SK-N-SH (cell line): ENCODE results near the gene AUTS2. TPM values are rescaled to one million over a fixed set of nuclear protein-coding genes. Genes with fewer than 3 reads are reported as not detected.

ENCODE experiments used
- CTCF ChIA-PET: fragments of 300-600, 350-600 bp; formaldehyde crosslinking; extraction: SDS; loops from one replicate; lab custom pipeline; 2021; lab: Yijun Ruan, JAX
- POLR2A ChIA-PET: fragments of 350-600 bp; sonication (Branson Sonifier 250); formaldehyde crosslinking; extraction: SDS; loops from one replicate; lab custom pipeline; 2020; ENCODE audit warnings: antibody characterized with exemption, inconsistent platforms; lab: Yijun Ruan, JAX
- DNase-seq: peaks from one replicate; pipeline ENCODE4 v3.0.0; 2012
- H2AFZ ChIP-seq: fragments of 200-600 bp; sonication (generic); 2 replicates; pipeline ENCODE4 v1.8.1; 2016; ENCODE audit warnings: antibody characterized with exemption, mild to moderate bottlenecking, low read depth
- H3F3A ChIP-seq: fragments of 200-600 bp; sonication (generic); replicated peaks from 2 replicates; pipeline ENCODE3; 2016; ENCODE audit warnings: antibody characterized with exemption, mild to moderate bottlenecking; ENCODE audit not compliant: insufficient read depth
- H3K27ac ChIP-seq, 2 experiments: fragments of 200-500 bp in 1 of 2; fragments of 200-600 bp in 1 of 2; sonication (Bioruptor generic) in 1 of 2; sonication (generic), shearing (Covaris generic) in 1 of 2; 2 replicates each; pipeline versions ENCODE4 v1.5.1 to v1.6.1; 2014 to 2016; ENCODE audit warnings: low read depth in 2 of 2, inconsistent platforms in 1 of 2, low read length in 1 of 2, mild to moderate bottlenecking in 1 of 2, mixed read lengths in 1 of 2
- H3K27me3 ChIP-seq: fragments of 200-600 bp; sonication (generic), shearing (Covaris generic); 2 replicates; pipeline ENCODE4 v1.6.1; 2016; ENCODE audit warnings: mixed run types; ENCODE audit not compliant: insufficient read depth
- H3K36me3 ChIP-seq, 2 experiments: fragments of 200-500 bp in 1 of 2; fragments of 200-600 bp in 1 of 2; sonication (Bioruptor generic) in 1 of 2; sonication (generic) in 1 of 2; replicated peaks in 1 of 2; 2 replicates each; pipeline versions ENCODE3 to v1.5.1; 2014 to 2016; ENCODE audit warnings: low read length in 1 of 2, mild to moderate bottlenecking in 1 of 2; ENCODE audit not compliant: insufficient read depth in 2 of 2, control insufficient read depth in 1 of 2
- H3K4me1 ChIP-seq, 2 experiments: fragments of 200-500 bp in 1 of 2; fragments of 200-600 bp in 1 of 2; sonication (Bioruptor generic) in 1 of 2; sonication (generic), shearing (Covaris generic) in 1 of 2; 2 replicates each; pipeline versions ENCODE4 v1.5.1 to v1.6.1; 2014 to 2016; ENCODE audit warnings: low read depth in 1 of 2, low read length in 1 of 2, mixed run types in 1 of 2; ENCODE audit not compliant: insufficient read depth in 2 of 2, control insufficient read depth in 1 of 2
- H3K4me2 ChIP-seq: fragments of 200-600 bp; sonication (generic), shearing (Covaris generic); 2 replicates; pipeline ENCODE4 v1.6.1; 2017; ENCODE audit warnings: mixed run types
- H3K4me3 ChIP-seq, 2 experiments: fragments of 200-500 bp in 1 of 2; fragments of 200-600 bp in 1 of 2; sonication (Bioruptor generic) in 1 of 2; sonication (generic), shearing (Covaris generic) in 1 of 2; 2 replicates each; pipeline versions ENCODE4 v1.5.1 to v1.8.1; 2014 to 2016; ENCODE audit warnings: low read depth in 2 of 2, inconsistent platforms in 1 of 2, low read length in 1 of 2, mild to moderate bottlenecking in 1 of 2, mixed read lengths in 1 of 2, moderate library complexity in 1 of 2
- H3K79me2 ChIP-seq: fragments of 200-600 bp; sonication (generic); 2 replicates; pipeline ENCODE4 v1.8.1; 2017; ENCODE audit warnings: mild to moderate bottlenecking; ENCODE audit not compliant: insufficient read depth
- H3K9ac ChIP-seq: fragments of 200-600 bp; sonication (generic); 2 replicates; pipeline ENCODE4 v1.6.1; 2017; ENCODE audit warnings: mixed run types
- H3K9me2 ChIP-seq: fragments of 200-600 bp; sonication (generic); 2 replicates; pipeline ENCODE4 v1.6.1; 2017; ENCODE audit warnings: mixed run types
- H3K9me3 ChIP-seq: fragments of 200-600 bp; sonication (generic); 2 replicates; pipeline ENCODE4 v1.6.1; 2017; ENCODE audit warnings: mixed run types, mild to moderate bottlenecking, moderate library complexity
- H4K20me1 ChIP-seq: fragments of 200-600 bp; sonication (generic); 2 replicates; pipeline ENCODE4 v1.6.1; 2017; ENCODE audit warnings: mild to moderate bottlenecking, mixed run types; ENCODE audit not compliant: insufficient read depth
- ELF1 ChIP-seq: IDR thresholded peaks from 2 replicates; pipeline ENCODE4 v1.4.0; 2012
- FOSL2 ChIP-seq: IDR thresholded peaks from 2 replicates; pipeline ENCODE4 v1.4.0; 2012; ENCODE audit warnings: low read depth, mild to moderate bottlenecking, moderate library complexity, borderline replicate concordance
- FOXM1 ChIP-seq: IDR thresholded peaks from 2 replicates; pipeline ENCODE4 v1.4.0; 2012; ENCODE audit warnings: low read depth, mild to moderate bottlenecking
- GABPA ChIP-seq: IDR thresholded peaks from 2 replicates; pipeline ENCODE4 v1.4.0; 2012; ENCODE audit warnings: low read depth, mild to moderate bottlenecking
- JUND ChIP-seq: IDR thresholded peaks from 2 replicates; pipeline ENCODE4 v1.4.0; 2012
- MEF2A ChIP-seq: IDR thresholded peaks from 2 replicates; pipeline ENCODE4 v1.4.0; 2012; ENCODE audit warnings: low read depth, borderline replicate concordance
- NRF1 ChIP-seq: IDR thresholded peaks from 2 replicates; pipeline ENCODE4 v1.6.1; 2012; ENCODE audit warnings: low read depth, mild to moderate bottlenecking, low read length
- POLR2AphosphoS5 ChIP-seq: IDR thresholded peaks from 2 replicates; pipeline ENCODE4 v1.6.1; 2012; ENCODE audit warnings: low read depth, low read length
- RAD21 ChIP-seq: IDR thresholded peaks from 2 replicates; pipeline ENCODE4 v1.6.1; 2012; ENCODE audit warnings: mild to moderate bottlenecking, low read length
- RCOR1 ChIP-seq: fragments of 150-350 bp; IDR thresholded peaks from 2 replicates; pipeline ENCODE4 v1.6.1; 2017; ENCODE audit warnings: antibody characterized with exemption, low read length
- SMC3 ChIP-seq: IDR thresholded peaks from 2 replicates; pipeline ENCODE4 v1.6.1; 2012; ENCODE audit warnings: low read depth, low read length, improper control_type of control experiment
- TEAD4 ChIP-seq: IDR thresholded peaks from 2 replicates; pipeline ENCODE4 v1.4.0; 2012; ENCODE audit warnings: mild to moderate bottlenecking, borderline replicate concordance; ENCODE audit not compliant: insufficient read depth
- YY1 ChIP-seq: IDR thresholded peaks from 2 replicates; pipeline ENCODE4 v1.4.0; 2012; ENCODE audit warnings: low read depth, mild to moderate bottlenecking
- WGBS: methylation state at CpG from one replicate; pipeline ENCODE4 v1.1.6; 2017; ENCODE audit warnings: low lambda C conversion rate; 5-methylcytosine and 5-hydroxymethylcytosine counted together
- polyA plus RNA-seq, 3 experiments: library from polyadenylated mRNA; depleted of rRNA; stranded (reverse); fragments of >200 nt; gene quantifications; 2 replicates each; pipeline ENCODE4 v1.2.3, GENCODE V29; 2012
- TF ChIP-seq, protein P1 (sequence below): IDR thresholded peaks from 2 replicates; pipeline ENCODE4; 2012
- TF ChIP-seq, protein P2 (sequence below): IDR thresholded peaks from 2 replicates; pipeline ENCODE4 v1.4.0; 2012; ENCODE audit warnings: low read depth
- TF ChIP-seq, protein P3 (sequence below): fragments of 150-350 bp; IDR thresholded peaks from 2 replicates; pipeline ENCODE4 v1.6.1; 2017; ENCODE audit warnings: antibody characterized with exemption, low read length, low read depth, borderline replicate concordance

The AUTS2 gene
- polyA plus RNA-seq, 1 of the 3 experiments (the other 2 are of a cell fraction) = 15.6 TPM

GRCh38 chr7:70758646-70759045 is 1160.4 kb downstream of the AUTS2 start:
- Histone ChIP-seq H3K9me3 (no peaks in the 10 kb centered on the region), H2AFZ (no peak overlapping the region), H3K9ac (no peak overlapping the region), H3K4me3 (no peak overlapping the region), H4K20me1 (peaks cover 86% of the 10 kb centered on the region), H3K36me3 (peaks cover 4 to 10% of the 10 kb centered on the region in 2 experiments), H3K79me2 (peaks cover 87% of the 10 kb centered on the region), H3F3A (no peaks in the 10 kb centered on the region), H3K9me2 (no peaks in the 10 kb centered on the region), H3K4me2 (no peak overlapping the region), H3K4me1 (peaks cover 0 to 12% of the 10 kb centered on the region in 2 experiments; a peak in 1 of 4 replicates)
- 73% methylated on average over 5 of the region's 5 CpGs for WGBS
- ChIA-PET CTCF (no interaction called here), POLR2A (no interaction called here)
- no peak for DNase-seq
- no peak for TF ChIP-seq ELF1
- TF ChIP-seq FOSL2 = no peak
- no peak for TF ChIP-seq YY1
- no peak for TF ChIP-seq TEAD4
- no peak for TF ChIP-seq FOXM1
- no peak for TF ChIP-seq SMC3
- no peak for TF ChIP-seq RAD21
- TF ChIP-seq POLR2AphosphoS5 = no peak
- no peak for TF ChIP-seq JUND
- TF ChIP-seq, all 33 proteins: peak for 0
- Histone ChIP-seq H3K27me3 (no peaks in the 10 kb centered on the region), H3K27ac (no peak overlapping the region)

DNA sequence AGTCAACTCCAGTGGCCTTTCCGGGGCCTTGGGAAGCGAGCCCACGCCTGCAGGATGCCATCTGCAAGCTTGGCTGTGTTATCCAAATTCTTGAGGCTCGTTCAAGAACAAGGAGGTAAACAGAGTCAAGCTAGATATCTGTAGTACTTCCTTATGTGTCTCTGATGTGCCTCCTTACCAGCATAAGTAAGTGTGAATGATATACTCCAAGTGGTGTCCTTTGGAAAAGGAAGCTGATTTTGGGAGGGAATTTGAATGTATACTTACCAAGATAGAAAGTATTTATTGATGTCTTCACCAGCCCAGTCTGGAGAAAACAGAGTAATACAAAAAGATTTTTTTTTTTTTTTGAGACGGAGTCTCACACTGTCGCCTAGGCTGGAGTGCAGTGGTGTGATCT is 1161.4 kb downstream of the AUTS2 start:
- Histone ChIP-seq H3K27me3 (no peaks in the 10 kb centered on the region), H3K9ac (no peak overlapping the region), H3K79me2 (peaks cover 79% of the 10 kb centered on the region), H3K9me2 (no peaks in the 10 kb centered on the region), H3K4me1 (peaks cover 0 to 12% of the 10 kb centered on the region in 2 experiments; a peak in 1 of 4 replicates), H3K9me3 (no peaks in the 10 kb centered on the region), H3F3A (no peaks in the 10 kb centered on the region), H2AFZ (no peak overlapping the region), H3K27ac (no peak overlapping the region), H3K4me3 (no peak overlapping the region), H3K36me3 (peaks cover 10 to 12% of the 10 kb centered on the region in 2 experiments), H4K20me1 (peaks cover 81% of the 10 kb centered on the region), H3K4me2 (no peak overlapping the region)
- ChIA-PET POLR2A (no interaction called here), CTCF (interaction anchor here (0.7 to 1.2 kb wide), 2 partner anchors 15 to 98 kb away, joined by 3 read pairs; no protein-coding TSS in a partner anchor)
- TF ChIP-seq MEF2A (no peak), NRF1 (no peak), JUND (no peak), RCOR1 (no peak), FOXM1 (no peak), GABPA (no peak)
- TF ChIP-seq, protein P1, sequence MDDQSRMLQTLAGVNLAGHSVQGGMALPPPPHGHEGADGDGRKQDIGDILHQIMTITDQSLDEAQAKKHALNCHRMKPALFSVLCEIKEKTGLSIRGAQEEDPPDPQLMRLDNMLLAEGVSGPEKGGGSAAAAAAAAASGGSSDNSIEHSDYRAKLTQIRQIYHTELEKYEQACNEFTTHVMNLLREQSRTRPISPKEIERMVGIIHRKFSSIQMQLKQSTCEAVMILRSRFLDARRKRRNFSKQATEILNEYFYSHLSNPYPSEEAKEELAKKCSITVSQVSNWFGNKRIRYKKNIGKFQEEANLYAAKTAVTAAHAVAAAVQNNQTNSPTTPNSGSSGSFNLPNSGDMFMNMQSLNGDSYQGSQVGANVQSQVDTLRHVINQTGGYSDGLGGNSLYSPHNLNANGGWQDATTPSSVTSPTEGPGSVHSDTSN = no peak
- TF ChIP-seq, protein P2, sequence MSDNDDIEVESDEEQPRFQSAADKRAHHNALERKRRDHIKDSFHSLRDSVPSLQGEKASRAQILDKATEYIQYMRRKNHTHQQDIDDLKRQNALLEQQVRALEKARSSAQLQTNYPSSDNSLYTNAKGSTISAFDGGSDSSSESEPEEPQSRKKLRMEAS = no peak
- TF ChIP-seq, protein P3, sequence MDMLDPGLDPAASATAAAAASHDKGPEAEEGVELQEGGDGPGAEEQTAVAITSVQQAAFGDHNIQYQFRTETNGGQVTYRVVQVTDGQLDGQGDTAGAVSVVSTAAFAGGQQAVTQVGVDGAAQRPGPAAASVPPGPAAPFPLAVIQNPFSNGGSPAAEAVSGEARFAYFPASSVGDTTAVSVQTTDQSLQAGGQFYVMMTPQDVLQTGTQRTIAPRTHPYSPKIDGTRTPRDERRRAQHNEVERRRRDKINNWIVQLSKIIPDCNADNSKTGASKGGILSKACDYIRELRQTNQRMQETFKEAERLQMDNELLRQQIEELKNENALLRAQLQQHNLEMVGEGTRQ = no peak
- 87% methylated on average over 6 of the region's 6 CpGs for WGBS
- DNase-seq = no peak
